BE2C (cell line): Measurements from ENCODE around the gene APOL1.
"Not testable (repeated sequence)": the region's sequence is repeated elsewhere in the genome, so short reads cannot be mapped to it uniquely, and the experiment has no call there.

Experiments used
- DNase-seq: peaks from one replicate; pipeline ENCODE4 v3.0.0-alpha.2; 2020
- H3K27me3 ChIP-seq: fragments of 250-450 bp; sonication (Bioruptor Pico); 2 replicates; pipeline ENCODE4 v1.5.1; 2020; ENCODE audit warnings: mild to moderate bottlenecking
- H3K36me3 ChIP-seq: fragments of 250-450 bp; sonication (Bioruptor Pico); 2 replicates; pipeline ENCODE4 v1.5.1; 2020; ENCODE audit warnings: mild to moderate bottlenecking
- H3K4me1 ChIP-seq: fragments of 250-450 bp; sonication (Bioruptor Pico); 2 replicates; pipeline ENCODE4 v1.5.1; 2020
- H3K4me3 ChIP-seq: 2 replicates; pipeline ENCODE4 v1.5.1; 2011; ENCODE audit warnings: low read depth, low read length
- H3K9me3 ChIP-seq: fragments of 250-450 bp; sonication (Bioruptor Pico); 2 replicates; pipeline ENCODE4 v1.5.1; 2020
- CTCF ChIP-seq: IDR thresholded peaks from 2 replicates; pipeline ENCODE4 v1.5.1; 2012; ENCODE audit warnings: mild to moderate bottlenecking, low read depth, low read length

Gene APOL1

GRCh38 chr22:36227806-36228205 lies 25.1 kb upstream of the APOL1 start:
- no peak overlapping the region for H3K4me3 ChIP-seq
- H3K27me3 ChIP-seq, result no peaks in the 10 kb centered on the region
- no peaks in the 10 kb centered on the region for H3K4me1 ChIP-seq
- no peak for DNase-seq
- no peaks in the 10 kb centered on the region for H3K36me3 ChIP-seq
- TF ChIP-seq CTCF, result no peak
- no peaks in the 10 kb centered on the region; the same call in 1 of the 2 replicates for H3K9me3 ChIP-seq

DNA sequence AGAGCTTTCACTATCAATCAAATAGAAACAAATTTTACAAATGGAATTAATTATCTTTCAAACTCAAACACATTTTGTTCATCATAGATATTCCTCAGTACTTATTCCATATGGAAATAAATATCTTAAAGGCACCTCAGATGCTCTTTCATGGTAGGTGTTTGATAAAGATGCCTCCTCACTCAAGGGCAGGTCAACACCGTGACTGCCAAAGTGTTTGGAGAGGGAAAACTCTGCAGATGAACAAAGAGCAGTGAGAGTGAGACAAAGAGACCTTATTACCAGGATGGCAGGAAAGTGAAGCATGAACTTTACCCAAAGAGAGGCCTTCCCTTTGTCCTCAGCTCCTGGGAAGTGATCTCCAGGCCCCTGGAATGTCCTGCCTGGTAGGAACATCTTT lies 24.6 kb upstream of the APOL1 start:
- DNase-seq, H3K4me3 ChIP-seq, H3K4me1 ChIP-seq, H3K27me3 ChIP-seq, H3K36me3 ChIP-seq, H3K9me3 ChIP-seq: not testable (repeated sequence)

- H3K4me3 ChIP-seq, result no peak overlapping the region
- H3K9me3 ChIP-seq, result no peaks in the 10 kb centered on the region; the same call in 1 of the 2 replicates
- no peak for TF ChIP-seq CTCF
- no peak for DNase-seq
- H3K27me3 ChIP-seq, result no peaks in the 10 kb centered on the region
- H3K4me1 ChIP-seq, result no peaks in the 10 kb centered on the region
- H3K36me3 ChIP-seq, result no peaks in the 10 kb centered on the region
Measured at GRCh38 chr22:36228944-36229343, 24.0 kb upstream of the APOL1 start.

- not testable (repeated sequence) for H3K4me1 ChIP-seq, H3K36me3 ChIP-seq, H3K4me3 ChIP-seq, H3K9me3 ChIP-seq, DNase-seq, H3K27me3 ChIP-seq
Measured at GRCh38 chr22:36229649-36230048, 23.3 kb upstream of the APOL1 start.

- DNase-seq, H3K27me3 ChIP-seq, H3K9me3 ChIP-seq, H3K36me3 ChIP-seq, H3K4me1 ChIP-seq, H3K4me3 ChIP-seq: not testable (repeated sequence)
- TF ChIP-seq CTCF, result peak; percentile 22; the same call in 1 of the 2 replicates
Measured at GRCh38 chr22:36231051-36231450, 21.9 kb upstream of the APOL1 start.

- Histone ChIP-seq H3K4me1 (no peaks in the 10 kb centered on the region), H3K9me3 (no peaks in the 10 kb centered on the region; the same call in 1 of the 2 replicates), H3K27me3 (no peaks in the 10 kb centered on the region), H3K36me3 (no peaks in the 10 kb centered on the region), H3K4me3 (no peak overlapping the region)
- TF ChIP-seq CTCF, result no peak
- no peak for DNase-seq
Measured at GRCh38 chr22:36232715-36233401, 20.1 kb upstream of the APOL1 start.

GRCh38 chr22:36233796-36234195 lies 19.1 kb upstream of the APOL1 start:
- no peak for DNase-seq
- Histone ChIP-seq H3K9me3 (no peaks in the 10 kb centered on the region; the same call in 1 of the 2 replicates), H3K36me3 (no peaks in the 10 kb centered on the region), H3K4me1 (no peaks in the 10 kb centered on the region), H3K4me3 (no peak overlapping the region), H3K27me3 (no peaks in the 10 kb centered on the region)
- TF ChIP-seq CTCF, result no peak
